ENCODE results near the gene TPRX1.
"Not testable (repeated sequence)": the region's sequence is repeated elsewhere in the genome, so short reads cannot be mapped to it uniquely, and the experiment has no call there.

TPRX1 gene

GRCh38 chr19:47798904-47799266 is 5.5 kb downstream of the TPRX1 start:
- TF ChIP-seq CTCF (conservative IDR thresholded peaks at IDR 0.05; ENCODE audit: low read depth, low read length) = no peak
- no peak for DNase-seq (ENCODE audit: low read depth)
- no peak overlapping the region for H3K4me3 ChIP-seq (ENCODE audit: low read depth, low read length)

GRCh38 chr19:47797996-47798903 is 6.1 kb downstream of the TPRX1 start:
- H3K4me3 ChIP-seq (ENCODE audit: low read depth, low read length) = no peak overlapping the region
- no peak for DNase-seq (ENCODE audit: low read depth)
- TF ChIP-seq CTCF (conservative IDR thresholded peaks at IDR 0.05; ENCODE audit: low read depth, low read length) = no peak

- no peak for TF ChIP-seq CTCF (conservative IDR thresholded peaks at IDR 0.05; ENCODE audit: low read depth, low read length)
- DNase-seq (ENCODE audit: low read depth) = no peak
- no peak overlapping the region for H3K4me3 ChIP-seq (ENCODE audit: low read depth, low read length)
Measured at GRCh38 chr19:47796785-47797184, 7.6 kb downstream of the TPRX1 start.

GRCh38 chr19:47794526-47794925 is 9.8 kb downstream of the TPRX1 start:
- TF ChIP-seq CTCF (conservative IDR thresholded peaks at IDR 0.05; ENCODE audit: low read depth, low read length) = peak; percentile 28
- no peak overlapping the region for H3K4me3 ChIP-seq (ENCODE audit: low read depth, low read length)
- DNase-seq (ENCODE audit: low read depth) = no peak

GRCh38 chr19:47792616-47793015 is 11.7 kb downstream of the TPRX1 start:
- no peak overlapping the region for H3K4me3 ChIP-seq (ENCODE audit: low read depth, low read length)
- TF ChIP-seq CTCF (conservative IDR thresholded peaks at IDR 0.05; ENCODE audit: low read depth, low read length) = no peak
- DNase-seq (ENCODE audit: low read depth) = no peak

GRCh38 chr19:47790398-47790814 is 13.9 kb downstream of the TPRX1 start:
- H3K4me3 ChIP-seq (ENCODE audit: low read depth, low read length) = no peak overlapping the region
- peak; percentile 77 for DNase-seq (ENCODE audit: low read depth)
- TF ChIP-seq CTCF (conservative IDR thresholded peaks at IDR 0.05; ENCODE audit: low read depth, low read length) = peak; percentile 94

- not testable (repeated sequence) for H3K4me3 ChIP-seq (ENCODE audit: low read depth, low read length); DNase-seq (ENCODE audit: low read depth)
Measured at GRCh38 chr19:47789811-47790210, 14.5 kb downstream of the TPRX1 start.

GRCh38 chr19:47787307-47787706 is 17.0 kb downstream of the TPRX1 start:
- H3K4me3 ChIP-seq (ENCODE audit: low read depth, low read length); DNase-seq (ENCODE audit: low read depth): not testable (repeated sequence)

Measured in choroid plexus epithelial cell (primary cell).